Suprapubic skin (tissue), 4 donors: ENCODE data around the gene KLHL15. TPM values are rescaled to one million over a fixed set of nuclear protein-coding genes. Genes with fewer than 3 reads are reported as not detected.
"Not testable (repeated sequence)": the region's sequence is repeated elsewhere in the genome, so short reads cannot be mapped to it uniquely, and the experiment has no call there.

Experiments
- DNase-seq, 2 donors: peaks; one replicate each; pipeline ENCODE4 v3.0.0-alpha.2; 2019; ENCODE audit warnings: low spot score in 2 of 2
- H3K27ac ChIP-seq: fragments of 200-600 bp; sonication (generic); one replicate; pipeline ENCODE4 v1.5.1; 2019
- H3K27me3 ChIP-seq: fragments of 200-600 bp; sonication (generic); one replicate; pipeline ENCODE4 v1.5.1; 2019
- H3K36me3 ChIP-seq: fragments of 200-600 bp; sonication (generic); one replicate; pipeline ENCODE4 v1.5.1; 2019
- H3K4me1 ChIP-seq: fragments of 200-600 bp; sonication (generic); one replicate; pipeline ENCODE4 v1.5.1; 2019
- H3K4me3 ChIP-seq: fragments of 200-600 bp; sonication (generic); one replicate; pipeline ENCODE4 v1.5.1; 2019; ENCODE audit warnings: mild to moderate bottlenecking
- H3K9me3 ChIP-seq: fragments of 200-600 bp; sonication (generic); one replicate; pipeline ENCODE4 v1.5.1; 2019
- CTCF ChIP-seq, 2 donors: fragments of 200-600 bp in 1 of 2; fragments of 450-650 bp in 1 of 2; sonication (generic) in 1 of 2; IDR thresholded peaks; one replicate each; pipeline ENCODE4 v1.5.1; 2016 to 2019; ENCODE audit warnings: antibody characterized with exemption in 2 of 2, mild to moderate bottlenecking in 1 of 2, moderate library complexity in 1 of 2
- EP300 ChIP-seq: sonication (generic); formaldehyde crosslinking; IDR thresholded peaks from one replicate; pipeline ENCODE4 v1.6.1; 2017; ENCODE audit warnings: antibody characterized with exemption
- POLR2A ChIP-seq, 2 donors: fragments of 450-650 bp; IDR thresholded peaks; one replicate each; pipeline ENCODE4 v1.6.1; 2017; ENCODE audit warnings: antibody characterized with exemption in 2 of 2, mild to moderate bottlenecking in 2 of 2, moderate library complexity in 2 of 2
- POLR2AphosphoS5 ChIP-seq, 3 donors: sonication (generic); formaldehyde crosslinking; IDR thresholded peaks; one replicate each; pipeline ENCODE4 v1.6.1; 2017; ENCODE audit warnings: antibody characterized with exemption in 3 of 3
- WGBS: methylation state at CpG from one replicate; pipeline ENCODE4 v1.1.5; 2018; 5-methylcytosine and 5-hydroxymethylcytosine counted together
- total RNA-seq, 4 donors: library from RNA; depleted of rRNA; stranded (reverse); fragments of >200 nt; gene quantifications; one replicate each; pipeline ENCODE4 v1.1.0, GENCODE V29; 2016

The KLHL15 gene
- total RNA-seq: 1 to 10 TPM; 6.0 to 9.6 (median 7.4) TPM

- Histone ChIP-seq H3K27ac (peak within 1 kb of the TSS; percentile 98), H3K27me3 (no peaks in the 10 kb centered on the region), H3K4me3 (peak within 1 kb of the TSS; percentile 79), H3K36me3 (no peaks in the 10 kb centered on the region), H3K9me3 (no peaks in the 10 kb centered on the region), H3K4me1 (no peaks in the 10 kb centered on the region)
- no peak for TF ChIP-seq CTCF (IDR thresholded peaks at IDR 0.05)
- no peak for TF ChIP-seq POLR2AphosphoS5 (IDR thresholded peaks at IDR 0.05)
- no peak for TF ChIP-seq EP300
- DNase-seq: no peak
- 82% methylated on average over 7 of the region's 7 CpGs for WGBS
These were observed at the start of gene KLHL15 for GRCh38 chrX:24027086-24027485. Gene KLHL15 (minus strand): TSS chrX:24027186. CDS start chrX:24006693, 20,493 bp downstream.

- Histone ChIP-seq H3K27ac (no peak overlapping the region), H3K9me3 (no peaks in the 10 kb centered on the region), H3K36me3 (peaks cover 46% of the 10 kb centered on the region), H3K4me3 (no peak overlapping the region), H3K27me3 (no peaks in the 10 kb centered on the region), H3K4me1 (no peaks in the 10 kb centered on the region)
- TF ChIP-seq CTCF (IDR thresholded peaks at IDR 0.05): no peak
- no peak for TF ChIP-seq POLR2AphosphoS5 (IDR thresholded peaks at IDR 0.05)
- no peak for TF ChIP-seq EP300
- TF ChIP-seq POLR2A (IDR thresholded peaks at IDR 0.05): no peak
- no peak for DNase-seq
- WGBS: 94% methylated on average over 9 of the region's 9 CpGs
These were observed 42.9 kb upstream of the KLHL15 start for GRCh38 chrX:24069877-24070276.

DNA sequence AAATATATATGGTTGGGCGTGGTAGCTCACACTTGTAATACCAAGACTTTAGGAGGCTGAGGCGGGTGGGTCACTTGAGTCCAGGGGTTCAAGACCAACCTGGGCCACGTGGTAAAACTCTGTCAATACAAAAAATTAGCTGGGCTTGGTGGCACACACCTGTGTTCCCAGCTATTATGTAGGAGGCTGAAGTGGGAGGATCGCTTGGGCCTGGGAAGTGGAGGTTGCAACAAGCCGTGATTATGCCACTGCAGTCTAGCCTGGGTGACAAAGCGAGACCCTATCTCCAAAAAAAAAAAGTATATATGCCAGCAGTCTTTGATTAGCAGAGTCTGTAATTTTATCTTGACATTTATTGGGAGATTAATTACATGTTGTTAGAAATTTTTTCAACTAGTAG lies 36.5 kb upstream of the KLHL15 start:
- 92% methylated on average over 6 of the region's 6 CpGs for WGBS
- no peak for DNase-seq
- no peak overlapping the region for H3K4me3 ChIP-seq
- no peak overlapping the region for H3K27ac ChIP-seq
- H3K36me3 ChIP-seq: peaks cover 62% of the 10 kb centered on the region
- no peaks in the 10 kb centered on the region for H3K27me3 ChIP-seq
- TF ChIP-seq POLR2A (IDR thresholded peaks at IDR 0.05) (no peak), CTCF (IDR thresholded peaks at IDR 0.05) (no peak), POLR2AphosphoS5 (IDR thresholded peaks at IDR 0.05) (no peak), EP300 (no peak)
- H3K4me1 ChIP-seq: no peaks in the 10 kb centered on the region
- H3K9me3 ChIP-seq: no peaks in the 10 kb centered on the region

GRCh38 chrX:24055043-24055356 lies 28.0 kb upstream of the KLHL15 start:
- Histone ChIP-seq H3K4me1 (no peaks in the 10 kb centered on the region), H3K27ac (peak overlapping the region; percentile 90), H3K4me3 (no peak overlapping the region), H3K27me3 (no peaks in the 10 kb centered on the region), H3K36me3 (peaks cover 9% of the 10 kb centered on the region), H3K9me3 (no peaks in the 10 kb centered on the region)
- DNase-seq: no peak
- WGBS: 3% methylated on average over 11 of the region's 14 CpGs
- TF ChIP-seq CTCF (IDR thresholded peaks at IDR 0.05): no peak
- no peak for TF ChIP-seq POLR2AphosphoS5 (IDR thresholded peaks at IDR 0.05)
- no peak for TF ChIP-seq POLR2A (IDR thresholded peaks at IDR 0.05)
- TF ChIP-seq EP300: no peak

DNA sequence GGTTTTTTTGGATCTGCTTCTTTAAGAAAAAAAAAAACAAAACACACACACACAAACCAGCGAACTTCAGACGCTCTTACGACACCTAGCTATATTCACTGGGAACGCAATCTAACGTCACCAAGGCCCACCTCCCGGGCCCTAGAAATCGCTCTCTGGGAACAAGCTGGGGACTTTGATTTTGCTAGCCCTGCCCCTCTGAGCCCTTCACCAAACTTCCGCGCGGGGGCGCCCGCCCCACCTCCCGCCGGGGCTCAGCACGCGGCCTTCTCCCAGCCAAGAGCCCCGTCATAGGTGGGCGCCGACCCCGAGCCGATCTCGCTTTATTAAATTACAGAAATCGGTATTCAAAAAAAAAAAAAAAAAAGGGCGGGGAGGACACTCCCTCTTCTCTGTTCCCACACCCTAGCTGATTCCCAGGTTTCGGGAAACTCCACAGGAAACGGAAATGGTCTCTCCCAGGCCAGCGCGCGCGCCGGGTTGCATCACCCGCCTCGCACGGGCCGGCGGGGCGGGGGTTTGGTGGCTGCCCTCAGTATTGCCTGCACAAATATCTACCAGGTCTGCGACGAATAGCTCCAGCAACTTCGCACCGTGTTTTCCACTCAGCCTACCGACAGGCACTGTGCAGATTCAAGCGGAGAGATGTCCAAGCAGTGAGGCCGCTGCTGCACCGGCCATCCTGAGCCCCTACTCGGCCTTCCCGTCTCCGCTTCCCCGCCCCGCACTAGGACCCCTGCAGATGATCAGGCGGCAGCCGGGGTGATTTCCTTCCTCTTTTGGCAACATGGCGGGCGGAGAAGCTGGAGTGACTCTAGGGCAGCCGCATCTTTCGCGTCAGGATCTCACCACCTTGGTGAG lies 27.4 kb upstream of the KLHL15 start, which contains the start of gene EIF2S3:
EIF2S3 (plus strand) TSS at position 775 of the 861 bp plus-strand sequence; CDS start at position 788, 13 bp downstream.
- TF ChIP-seq CTCF (IDR thresholded peaks at IDR 0.05) (peak; percentile 50 to 54), POLR2A (IDR thresholded peaks at IDR 0.05) (no peak), POLR2AphosphoS5 (IDR thresholded peaks at IDR 0.05) (peak in 2 of 3 donors; percentile 17 to 26), EP300 (no peak)
- Histone ChIP-seq H3K4me3 (no peak within 1 kb of the TSS), H3K27me3 (no peaks in the 10 kb centered on the region), H3K27ac (peak within 1 kb of the TSS; percentile 90), H3K9me3 (no peaks in the 10 kb centered on the region), H3K4me1 (no peaks in the 10 kb centered on the region), H3K36me3 (peaks cover 5% of the 10 kb centered on the region)
- WGBS: 5% methylated on average over 55 of the region's 57 CpGs
- DNase-seq: peak; percentile 91 to 94

- H3K9me3 ChIP-seq, H3K36me3 ChIP-seq, DNase-seq, H3K27ac ChIP-seq, H3K4me1 ChIP-seq, H3K27me3 ChIP-seq, H3K4me3 ChIP-seq: not testable (repeated sequence)
- whole genome bisulfite sequencing: 82% methylated on average over 18 of the region's 26 CpGs
These were observed 23.7 kb upstream of the KLHL15 start for GRCh38 chrX:24050522-24051318.

GRCh38 chrX:24049643-24050042 lies 22.7 kb upstream of the KLHL15 start:
- H3K36me3 ChIP-seq, H3K27me3 ChIP-seq, H3K4me1 ChIP-seq, H3K27ac ChIP-seq, DNase-seq, H3K4me3 ChIP-seq, H3K9me3 ChIP-seq: not testable (repeated sequence)
- 100% methylated on average over 3 of the region's 24 CpGs for WGBS
